NT2/D1 (cell line): ENCODE results near the gene RAB11FIP4.

ENCODE experiments used
- SUZ12 ChIP-seq: IDR thresholded peaks from 2 replicates; pipeline ENCODE4 v1.6.1; 2011; ENCODE audit not compliant: insufficient read length, insufficient read depth; ENCODE audit errors: extremely low read depth
- ZNF274 ChIP-seq: IDR thresholded peaks from 2 replicates; pipeline ENCODE4 v1.6.1; 2011; ENCODE audit warnings: mild to moderate bottlenecking, low read depth, low read length

GRCh38 chr17:31391496-31391949 is at the start of gene RAB11FIP4:
- TF ChIP-seq ZNF274: no peak
- no peak for TF ChIP-seq SUZ12
